SH-SY5Y (cell line): ENCODE results near the gene THAP7.

Experiments
- GATA2 ChIP-seq: IDR thresholded peaks from 2 replicates; pipeline ENCODE4 v1.6.1; 2011; ENCODE audit warnings: mild to moderate bottlenecking, low read depth, low read length
- GATA3 ChIP-seq: IDR thresholded peaks from 2 replicates; pipeline ENCODE4 v1.6.1; 2011; ENCODE audit warnings: low read depth, mild to moderate bottlenecking, low read length, moderate library complexity

DNA sequence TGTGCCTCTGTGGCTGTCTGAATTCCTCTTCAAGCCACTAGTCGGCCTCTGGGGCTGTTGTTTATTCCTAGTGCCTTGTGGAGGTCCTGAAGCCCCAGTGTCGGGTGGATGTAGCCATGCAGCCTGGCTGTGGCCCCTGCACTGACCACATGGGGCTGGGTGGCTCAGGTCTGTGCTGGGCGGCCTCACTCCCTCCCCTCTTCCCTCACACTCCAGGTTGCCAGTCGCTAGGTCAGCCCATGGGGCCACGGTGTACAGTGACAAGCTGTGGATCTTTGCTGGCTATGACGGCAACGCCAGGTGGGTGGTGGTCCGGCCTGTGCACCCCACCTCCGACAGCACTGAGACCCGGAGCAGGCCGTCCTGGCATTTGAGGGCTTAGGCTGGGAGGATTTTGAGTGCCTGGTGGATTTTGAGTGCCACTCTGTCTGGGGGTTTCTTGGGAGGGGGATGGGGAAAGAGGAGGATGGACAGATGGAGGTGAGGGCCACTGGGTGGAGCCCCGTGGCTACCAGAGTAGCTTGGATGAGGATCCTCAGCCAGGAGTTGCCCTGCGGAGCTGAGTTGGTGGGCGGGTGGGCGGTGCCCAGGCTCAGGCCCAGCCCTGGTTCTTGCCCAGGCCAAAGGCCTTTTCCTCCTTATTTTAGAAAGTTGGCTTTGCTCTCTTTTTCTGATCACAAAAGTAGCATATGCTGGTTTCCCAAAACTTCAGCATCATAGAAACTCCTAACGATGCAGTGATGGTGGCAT is 13.2 kb downstream of the THAP7 start:
- no peak for TF ChIP-seq GATA3
- no peak for TF ChIP-seq GATA2
